ENCODE measurements around the gene GPR3.

- no peak for TF ChIP-seq CTCF (IDR thresholded peaks at IDR 0.05)
- no peak for TF ChIP-seq POLR2A (IDR thresholded peaks at IDR 0.05)
- TF ChIP-seq EP300 (IDR thresholded peaks at IDR 0.05), result no peak
Measured at GRCh38 chr1:27410709-27411108, 18.3 kb downstream of the GPR3 start.

All from gastroesophageal sphincter (tissue), 3 donors.